Islet of Langerhans (tissue), 1 donor: ENCODE results near the gene TBC1D22A.

Experiments
- FAIRE-seq: peaks from one replicate; lab custom pipeline; 2011; peaks lifted over from hg19 to GRCh38; lab: Jason Lieb, UNC

The TBC1D22A gene

DNA sequence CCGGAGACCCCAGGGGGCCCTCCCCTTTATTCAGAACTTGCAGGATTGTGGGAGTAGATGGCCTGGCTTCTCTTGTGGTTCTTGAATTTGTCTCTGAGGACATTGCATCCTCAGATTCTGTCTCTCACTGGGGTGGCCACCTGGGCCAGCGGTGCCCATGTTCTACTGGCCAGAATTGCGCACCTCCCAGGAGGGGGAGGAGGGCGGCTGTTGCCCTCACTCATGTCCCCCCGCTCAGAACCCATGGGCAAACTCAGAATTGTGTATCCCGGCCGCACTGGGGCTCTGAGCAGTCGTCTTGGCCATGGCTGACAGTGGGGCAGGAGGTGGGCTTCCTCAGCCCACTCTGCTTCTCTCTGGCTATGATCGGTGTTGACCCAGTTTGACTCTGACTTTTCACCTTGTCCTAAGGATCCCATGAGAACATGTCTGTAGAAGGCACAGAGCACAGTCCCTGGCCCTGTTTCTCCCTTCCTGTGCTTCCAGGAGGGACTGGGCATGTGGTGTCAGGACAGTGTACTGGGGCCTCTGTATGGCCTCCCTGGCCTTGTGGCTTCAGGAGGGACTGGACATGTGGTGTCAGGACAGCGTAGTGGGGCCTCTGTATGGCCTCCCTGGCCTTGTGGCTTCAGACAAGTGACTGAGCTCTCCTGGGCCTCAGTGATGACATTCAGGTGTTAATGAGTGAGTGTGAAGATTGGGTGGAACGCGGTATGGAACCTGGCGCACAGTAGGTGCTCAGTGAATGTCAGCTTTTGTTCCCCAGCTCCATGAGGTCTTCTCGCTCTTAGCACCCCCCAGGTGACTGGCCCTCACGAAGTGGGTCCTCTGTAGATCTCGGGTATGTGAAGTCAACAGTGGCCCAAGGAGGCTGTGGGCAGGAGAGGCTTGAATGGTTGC lies 99.3 kb downstream of the TBC1D22A start:
- FAIRE-seq = no peak

DNA sequence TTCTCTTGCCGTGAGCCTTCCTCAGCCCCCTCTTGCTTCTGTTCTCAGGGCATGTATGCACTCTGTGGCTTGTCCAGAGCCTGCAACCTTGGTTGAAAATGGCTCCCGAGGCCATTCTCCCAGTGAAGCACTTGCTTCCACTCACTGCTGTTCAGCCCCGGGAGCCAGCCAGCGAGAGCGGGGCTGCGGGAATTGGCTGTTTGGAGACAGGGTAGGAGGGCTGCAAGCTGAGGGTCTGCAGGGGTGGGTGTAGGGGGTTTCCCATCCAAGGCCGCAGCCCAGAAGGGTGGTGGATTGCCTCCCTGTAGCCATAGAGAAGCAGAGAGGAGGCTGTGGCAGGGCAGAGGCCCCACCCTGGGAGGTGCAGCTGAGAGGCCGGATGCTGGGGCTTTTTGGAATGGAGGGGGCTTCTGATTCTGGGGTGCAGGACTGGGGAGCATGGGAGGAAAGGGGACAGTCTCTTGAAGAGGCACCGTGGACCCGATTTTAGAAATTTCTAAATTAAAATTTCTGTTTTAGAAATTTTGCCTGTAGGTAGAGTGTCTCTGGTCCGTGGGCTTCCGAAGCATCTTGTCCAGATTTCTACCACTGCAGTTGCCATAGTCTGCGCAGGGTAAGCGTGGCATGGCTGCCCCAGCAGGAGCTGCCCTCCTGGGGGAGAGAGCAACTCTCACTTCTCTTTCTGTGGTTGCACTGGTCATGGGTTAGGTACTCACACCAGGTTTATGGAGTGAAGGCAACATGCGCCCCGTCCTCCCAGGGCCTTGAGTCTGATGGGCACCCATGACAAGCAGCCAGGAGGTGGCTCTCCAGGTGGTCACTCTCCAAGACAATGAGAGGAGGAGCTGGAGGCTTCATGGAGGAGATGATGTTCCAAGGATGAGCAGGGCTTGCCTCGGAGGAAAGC lies 100.2 kb downstream of the TBC1D22A start:
- FAIRE-seq = no peak

DNA sequence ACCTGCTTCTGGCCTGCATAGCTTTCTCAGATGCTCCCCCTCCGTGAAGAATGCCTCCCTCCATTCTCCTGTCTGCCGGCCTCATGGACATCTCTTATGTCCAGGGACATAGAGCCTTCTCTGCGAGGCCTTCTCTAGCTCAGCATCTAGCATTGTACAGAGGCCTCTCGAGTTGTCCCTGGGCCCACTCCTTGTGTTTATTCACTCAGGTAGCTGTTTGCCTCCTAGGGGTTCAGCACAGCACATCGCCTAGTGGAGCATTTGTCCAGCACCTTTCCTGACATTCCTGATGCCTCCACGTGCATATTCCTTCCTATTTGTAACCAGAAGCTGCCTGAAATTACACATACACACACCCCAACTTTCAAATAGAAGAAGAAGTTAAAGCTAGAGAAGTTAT lies 101.3 kb downstream of the TBC1D22A start:
- no peak for FAIRE-seq

DNA sequence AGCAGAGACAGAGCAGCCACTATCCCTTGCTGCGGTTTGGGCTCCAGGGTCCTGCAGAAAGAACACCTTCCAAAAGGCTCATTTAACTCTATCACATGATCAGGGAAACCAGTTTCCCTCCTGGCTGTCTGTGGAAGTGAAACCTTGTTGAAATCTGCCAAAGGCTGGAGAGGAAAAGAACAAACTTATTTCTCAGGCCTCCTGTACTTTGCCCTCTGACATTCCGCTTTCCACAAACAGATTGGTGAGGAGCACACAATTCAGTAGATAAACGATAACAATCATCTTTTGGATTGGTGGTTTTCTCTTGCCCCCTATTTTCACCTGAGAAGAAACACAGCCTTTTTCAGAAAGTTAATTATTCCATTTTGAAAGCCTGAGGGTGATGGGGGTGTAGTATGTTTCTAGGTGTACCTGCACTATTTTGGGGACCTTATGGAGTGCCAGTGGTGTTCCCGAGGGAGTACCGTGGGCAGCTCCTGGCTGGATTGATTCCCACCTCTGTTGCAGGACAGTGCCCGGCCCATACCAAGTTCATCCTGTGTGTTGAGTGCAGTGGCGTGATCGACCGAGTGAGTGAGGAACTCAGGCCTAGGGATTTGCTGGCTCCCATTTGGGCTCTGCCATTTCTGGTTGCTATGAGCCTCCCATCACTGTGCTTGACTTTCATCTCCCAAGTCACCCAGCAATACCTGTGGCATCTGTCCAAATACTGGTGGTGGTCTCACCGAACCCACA lies 102.0 kb downstream of the TBC1D22A start:
- FAIRE-seq = no peak

DNA sequence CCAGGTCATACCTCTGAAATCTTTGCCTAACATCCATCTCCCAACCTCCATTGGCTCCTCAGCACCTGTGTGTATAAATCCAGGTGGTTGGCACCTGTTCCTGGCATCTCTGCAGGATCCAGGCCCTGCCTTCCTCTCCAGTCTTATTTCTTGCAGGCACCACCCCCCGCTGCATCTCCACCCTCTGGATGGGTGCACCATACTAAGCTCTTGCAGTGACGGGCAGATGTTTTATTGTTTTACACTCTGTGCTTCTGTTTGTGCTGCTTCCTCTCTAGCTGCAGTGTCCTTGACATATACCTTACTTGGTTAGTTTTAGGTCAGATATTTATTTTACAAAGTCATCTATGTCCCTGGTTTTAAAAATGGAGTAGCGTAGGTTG lies 102.6 kb downstream of the TBC1D22A start:
- FAIRE-seq = no peak

DNA sequence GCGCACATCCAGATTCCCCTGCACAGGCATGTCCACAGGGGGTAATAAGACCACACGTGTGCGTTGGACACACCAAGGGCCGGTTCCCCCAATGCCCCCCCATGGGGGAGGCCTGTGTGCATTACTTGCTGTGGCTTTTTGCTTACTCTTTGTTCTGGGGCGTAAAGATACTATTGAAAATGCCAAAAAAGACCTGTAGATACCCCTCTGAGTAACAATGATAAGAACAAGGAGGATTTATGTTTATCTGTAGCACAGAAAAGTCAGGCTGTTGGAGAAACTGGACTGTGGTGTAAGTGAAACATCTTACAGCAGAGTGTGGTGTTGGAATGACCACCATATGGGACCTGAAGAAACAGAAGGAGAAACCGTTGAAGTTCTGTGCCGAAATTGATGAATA lies 103.2 kb downstream of the TBC1D22A start:
- no peak for FAIRE-seq

DNA sequence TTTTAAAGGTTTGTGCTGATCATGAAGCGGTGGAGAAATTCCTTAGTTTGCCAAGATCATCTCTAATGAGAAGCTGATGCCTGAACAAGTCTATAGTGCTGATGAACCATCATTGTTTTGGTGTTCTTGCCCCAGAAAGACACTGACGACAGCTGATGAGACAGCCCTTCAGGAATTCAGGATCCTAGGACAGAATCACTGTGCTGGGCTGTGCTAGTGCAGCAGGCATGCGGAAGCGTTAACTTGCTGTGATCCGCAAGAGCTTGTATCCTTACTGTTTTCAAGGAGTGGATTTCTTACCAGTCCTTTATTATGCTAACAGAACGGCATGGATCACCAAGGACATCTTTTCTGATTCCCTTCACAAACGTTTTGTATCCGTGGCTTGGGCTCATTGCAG lies 104.1 kb downstream of the TBC1D22A start:
- FAIRE-seq = no peak

DNA sequence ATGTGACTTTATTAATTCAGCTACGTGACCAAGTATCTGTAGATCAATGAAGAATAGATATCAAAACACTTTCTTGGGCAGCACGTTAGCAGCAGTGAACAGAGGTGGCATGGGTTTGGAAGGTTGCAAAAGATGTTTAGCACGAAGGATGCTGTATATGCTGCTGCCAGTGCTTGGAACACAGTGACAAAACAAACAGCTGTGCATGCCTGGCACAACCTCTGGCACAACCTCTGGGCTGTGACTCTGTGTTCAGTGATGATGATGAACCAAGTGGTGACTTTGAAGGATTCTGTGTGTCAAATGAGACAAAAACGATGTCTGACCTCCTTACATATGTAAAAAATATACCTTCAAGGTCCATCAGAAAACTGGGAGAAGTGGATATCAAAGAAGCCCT lies 104.7 kb downstream of the TBC1D22A start:
- FAIRE-seq = no peak

DNA sequence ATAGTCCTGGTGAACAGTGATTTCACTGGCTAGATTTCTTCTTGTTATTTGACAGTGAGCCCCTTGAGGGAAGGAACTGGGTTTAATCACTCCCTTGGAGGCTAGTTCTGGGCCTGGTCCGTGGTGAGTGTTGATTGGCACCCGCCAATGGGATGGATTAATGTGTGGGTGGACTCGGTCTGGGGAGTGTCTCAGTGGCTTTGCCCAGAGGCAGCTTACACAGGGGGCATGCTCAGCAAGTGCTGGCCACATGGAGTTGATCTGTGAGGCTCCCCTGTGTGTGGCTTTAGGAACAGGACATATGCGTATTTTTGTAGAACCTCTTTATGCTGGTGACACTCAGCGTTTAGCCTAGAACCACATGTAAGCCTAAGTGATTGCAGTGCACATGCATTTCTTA lies 106.9 kb downstream of the TBC1D22A start:
- FAIRE-seq = no peak

DNA sequence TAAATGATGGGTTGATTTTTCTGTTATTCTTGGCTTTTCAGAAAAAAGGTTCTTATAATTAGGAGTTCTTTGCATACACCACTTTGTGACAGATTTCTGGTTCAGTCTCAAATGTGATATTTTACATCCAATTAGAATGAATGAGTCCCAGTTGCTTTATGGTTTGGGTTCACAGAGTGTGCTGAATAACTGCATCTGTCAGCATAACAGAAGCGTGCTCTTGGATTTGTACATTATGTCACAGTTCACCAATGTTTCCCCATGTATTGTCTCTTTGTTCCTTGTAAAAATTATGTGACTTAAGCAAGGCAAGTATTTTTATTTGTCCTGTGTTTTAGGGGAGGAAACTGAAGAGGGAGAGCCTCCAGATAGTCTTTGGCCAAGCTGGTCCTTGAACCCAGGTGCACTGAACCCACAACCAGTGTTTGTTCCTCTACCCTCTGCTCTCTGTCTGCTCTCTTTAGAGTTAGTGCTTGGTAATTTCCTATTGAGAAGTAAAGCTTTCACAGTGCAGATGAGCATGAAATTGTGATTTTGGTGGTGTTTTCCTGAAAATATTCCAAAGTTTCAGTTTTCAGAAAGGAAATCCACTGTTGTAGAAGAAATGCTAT lies 107.5 kb downstream of the TBC1D22A start:
- no peak for FAIRE-seq

DNA sequence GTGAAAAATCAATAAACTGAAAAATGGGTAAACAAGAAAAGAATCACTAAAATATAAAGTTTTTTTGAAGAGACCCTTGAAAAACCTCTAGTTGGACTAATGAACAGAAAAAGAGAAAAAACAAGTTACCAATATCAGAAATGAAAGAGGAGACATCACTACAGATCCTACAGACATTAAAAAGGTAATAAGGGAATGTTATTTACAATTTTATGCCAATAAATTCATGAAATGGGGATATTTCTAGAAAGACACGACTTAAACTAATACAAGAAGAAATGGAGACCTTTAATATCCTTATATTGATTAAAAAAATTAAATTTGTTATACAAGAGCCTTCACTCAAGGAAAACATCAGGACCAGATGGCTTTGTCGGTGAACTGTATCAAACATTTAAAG lies 109.4 kb downstream of the TBC1D22A start:
- FAIRE-seq = no peak

DNA sequence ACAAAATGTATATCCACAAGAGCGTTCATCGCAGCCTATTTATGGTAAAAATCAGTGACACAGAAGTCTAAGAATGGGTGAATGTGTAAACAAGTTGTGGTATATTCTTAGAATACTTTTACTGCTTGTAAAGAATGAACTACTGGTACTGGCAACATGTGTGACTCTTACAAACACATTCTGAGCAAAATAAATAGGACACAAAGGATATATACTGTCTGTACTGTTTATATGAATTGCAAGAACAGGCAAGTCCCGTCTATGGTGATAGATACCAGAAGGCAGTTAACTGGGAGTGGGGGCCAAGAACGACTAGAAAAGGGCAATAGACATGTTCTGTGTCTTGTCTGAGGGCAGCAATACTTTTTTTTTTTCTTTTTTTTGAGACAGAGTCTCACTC lies 112.6 kb downstream of the TBC1D22A start:
- no peak for FAIRE-seq

DNA sequence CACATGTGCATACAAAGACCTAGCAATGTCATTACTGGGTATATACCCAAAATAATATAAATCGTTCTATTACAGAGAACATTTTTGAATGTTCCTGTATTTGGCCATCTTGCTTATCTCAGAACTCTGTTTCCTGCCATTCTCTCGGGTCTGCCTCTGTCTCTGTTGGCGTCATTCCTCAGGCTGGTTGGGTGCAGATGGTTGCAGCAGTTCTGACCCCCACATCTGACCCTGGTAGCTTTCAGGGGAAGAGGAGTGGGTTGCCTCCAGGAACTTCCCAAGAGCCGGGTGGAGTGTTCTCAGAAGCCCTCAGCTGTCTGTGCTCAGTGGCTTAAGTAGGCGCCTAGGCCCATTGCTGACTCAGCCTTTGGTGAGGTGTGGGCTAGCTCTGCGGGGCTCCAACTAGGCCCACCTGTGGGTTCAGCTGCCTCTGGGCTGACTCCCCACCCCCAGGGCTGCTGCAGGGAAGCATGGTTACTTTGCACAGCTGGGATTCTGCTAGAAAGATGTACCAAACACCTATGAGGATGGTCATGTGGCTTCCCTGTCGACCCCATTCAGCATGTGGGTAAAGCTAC lies 114.0 kb downstream of the TBC1D22A start:
- no peak for FAIRE-seq

DNA sequence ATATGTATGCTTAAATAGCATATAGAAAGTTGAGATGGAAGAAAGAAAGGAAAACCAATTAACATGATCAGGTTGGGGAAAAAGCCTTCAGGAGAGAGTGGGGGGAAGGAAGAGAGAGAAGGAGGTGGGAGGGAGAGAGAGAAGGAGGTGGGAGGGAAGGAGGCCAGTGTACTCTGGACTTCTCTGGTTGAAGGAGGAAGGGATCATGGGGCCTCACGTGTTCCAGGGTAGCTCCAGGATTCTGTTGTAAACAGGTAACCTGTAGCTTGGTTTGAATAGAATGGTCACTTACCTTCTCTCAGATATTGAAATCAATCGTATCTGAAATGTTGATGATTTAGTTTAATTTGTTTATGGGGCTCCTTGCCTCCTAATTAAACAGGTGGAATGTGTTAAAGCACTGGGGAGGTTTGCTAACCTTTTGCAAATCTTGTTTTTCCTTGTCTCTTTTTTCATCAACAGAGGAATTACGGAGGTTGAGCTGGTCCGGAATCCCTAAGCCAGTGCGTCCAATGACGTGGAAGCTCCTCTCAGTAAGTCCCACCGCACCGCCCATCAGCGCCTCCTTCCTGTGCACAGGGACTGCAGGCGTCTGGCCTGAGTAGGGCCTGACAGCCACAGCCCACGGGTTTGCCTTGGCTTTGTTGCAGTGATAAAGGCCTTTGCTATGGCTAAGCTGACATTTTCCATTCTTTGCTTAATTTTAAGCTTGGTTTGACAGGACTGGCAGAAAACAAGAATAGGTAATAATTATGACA lies 115.9 kb downstream of the TBC1D22A start:
- FAIRE-seq = no peak

DNA sequence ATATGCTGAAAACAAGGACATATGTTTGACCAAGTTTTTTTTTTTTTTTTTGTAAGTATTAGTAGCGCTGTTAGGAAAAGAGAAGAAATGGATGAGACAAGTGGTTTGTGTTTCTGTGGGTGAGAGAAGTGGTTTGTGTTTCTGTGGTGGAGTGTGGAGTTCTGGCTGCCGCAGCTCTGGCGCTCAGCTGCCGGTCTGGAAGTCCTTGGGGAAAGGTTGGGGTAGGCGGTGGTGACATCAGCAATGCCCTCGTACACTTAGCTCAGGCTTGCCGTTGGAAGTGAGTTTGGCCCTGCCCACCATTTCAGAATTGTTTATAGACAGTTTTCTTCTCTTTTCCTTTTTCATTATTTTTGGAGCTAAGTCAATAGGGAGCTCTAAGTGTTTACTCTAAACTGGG lies 116.6 kb downstream of the TBC1D22A start:
- no peak for FAIRE-seq

DNA sequence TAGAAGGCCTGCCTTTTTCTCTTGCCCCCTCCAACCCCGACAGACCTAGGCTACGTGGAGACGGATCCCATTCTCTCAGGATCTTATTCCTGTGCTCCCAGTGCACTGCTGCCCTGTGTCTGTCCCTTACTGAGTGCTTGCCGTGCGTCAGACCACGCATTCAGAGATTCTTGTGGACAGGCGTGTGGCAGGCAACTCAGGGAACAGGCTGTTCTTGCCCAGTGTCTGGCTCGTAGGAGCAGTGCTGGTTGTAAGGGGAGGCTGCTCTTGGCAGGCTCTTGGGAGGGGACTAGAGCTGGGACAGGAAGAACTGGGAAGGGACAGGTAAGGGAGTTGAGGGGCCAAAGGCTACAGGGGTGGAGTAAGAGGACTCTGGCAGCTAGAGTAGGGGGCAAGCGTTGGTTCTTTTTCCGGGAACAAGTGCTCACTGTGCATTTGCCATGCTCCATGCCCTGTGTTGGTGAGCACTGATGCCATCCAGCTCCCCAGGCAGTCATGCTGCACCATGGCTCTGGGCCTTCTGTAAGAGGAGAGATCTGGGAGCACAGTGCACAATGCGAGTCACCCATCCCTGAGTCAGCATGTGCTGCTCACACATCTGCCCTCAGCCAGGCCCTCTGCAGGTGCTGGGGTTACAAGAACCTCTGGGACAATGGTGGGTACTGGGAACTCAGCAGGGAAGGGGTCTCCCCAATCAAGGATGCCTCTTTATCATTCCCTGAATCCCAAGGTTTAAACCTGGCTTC lies 119.1 kb downstream of the TBC1D22A start:
- no peak for FAIRE-seq

DNA sequence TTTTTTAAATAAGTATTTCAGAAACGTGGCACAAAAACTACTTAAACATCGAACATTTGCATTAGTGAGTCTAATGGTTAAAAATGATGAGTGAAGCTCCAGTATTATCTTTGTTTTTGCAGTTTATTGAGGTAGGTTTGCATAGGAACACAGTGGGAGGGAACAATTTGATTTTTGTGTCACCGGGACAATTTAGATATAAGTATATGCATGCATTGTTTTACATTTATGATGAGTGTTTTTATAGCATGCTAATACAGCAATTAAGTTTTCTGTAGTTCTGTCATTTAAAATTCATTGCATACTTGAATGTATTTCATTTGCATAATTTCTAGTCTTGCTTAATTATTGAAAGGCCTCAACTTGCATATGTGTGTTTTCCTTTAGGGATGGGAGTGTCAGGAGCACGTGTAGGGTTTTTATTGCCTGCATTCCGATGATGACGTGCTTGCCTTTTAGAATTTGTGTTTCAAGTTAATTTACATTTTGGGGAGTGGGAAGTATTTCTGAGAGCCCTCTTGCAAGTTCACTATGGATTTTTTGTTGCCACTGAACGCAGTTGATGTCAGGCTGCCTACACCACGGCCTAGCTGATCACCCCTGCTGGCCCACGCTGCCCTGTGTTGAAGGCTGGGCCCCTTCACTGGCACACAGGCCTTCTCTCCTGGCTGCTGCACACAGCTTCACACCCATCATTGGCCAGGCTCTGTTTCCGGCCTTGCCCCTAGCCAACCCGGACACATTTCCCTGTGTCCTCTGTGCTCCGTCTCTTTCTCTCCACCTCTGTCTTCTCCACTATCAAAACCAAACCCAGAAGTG lies 120.9 kb downstream of the TBC1D22A start:
- no peak for FAIRE-seq

DNA sequence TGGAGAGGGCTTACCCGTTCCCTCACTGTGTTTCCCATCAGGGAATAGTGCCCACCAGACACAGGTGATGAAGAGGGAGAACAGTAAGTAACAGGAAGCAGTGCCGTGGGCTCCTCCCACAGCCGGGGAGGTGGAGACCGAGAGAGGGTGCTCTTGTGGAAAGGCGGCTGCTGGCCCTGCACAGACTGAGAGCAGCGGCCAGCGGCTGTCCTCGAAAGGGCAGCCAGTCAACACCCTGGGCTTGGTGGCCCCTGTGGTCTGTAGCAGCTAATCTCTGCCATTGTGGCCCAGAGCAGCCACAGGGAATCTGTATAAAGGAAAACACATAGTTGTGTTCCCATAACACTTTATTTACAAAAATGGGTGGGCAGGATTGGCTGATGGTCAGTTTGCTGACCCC lies 121.9 kb downstream of the TBC1D22A start:
- no peak for FAIRE-seq

DNA sequence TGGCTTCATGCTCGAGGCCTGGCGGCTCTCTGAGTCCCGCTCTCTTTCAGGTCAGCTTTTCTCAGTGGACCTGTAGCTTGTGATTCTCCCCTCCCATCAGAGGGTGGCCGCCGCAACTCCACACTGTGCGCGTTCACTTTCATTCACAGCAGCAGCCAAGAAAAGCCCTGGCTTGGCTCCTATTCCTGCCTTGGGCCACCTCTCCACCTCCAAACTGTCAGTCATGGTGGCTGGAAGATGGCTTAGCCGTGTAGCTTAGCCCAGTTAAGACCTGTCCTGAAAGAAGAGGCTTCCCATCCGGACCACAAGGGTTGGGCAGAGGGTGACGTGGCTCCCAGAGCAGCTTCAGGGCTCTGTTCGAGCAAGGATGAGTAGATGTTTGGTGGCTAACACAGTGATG lies 125.5 kb downstream of the TBC1D22A start:
- no peak for FAIRE-seq
